ENCODE data around the gene CWC22. TPM values are rescaled to one million over a fixed set of nuclear protein-coding genes. Genes with fewer than 3 reads are reported as not detected.

The CWC22 gene
- total RNA-seq, 1 donor from 2014 or later: 10.1 TPM

GRCh38 chr2:179899666-179900065 is 107.4 kb downstream of the CWC22 start:
- no peak for DNase-seq (ENCODE audit: low read depth in 2 of 2)

DNA sequence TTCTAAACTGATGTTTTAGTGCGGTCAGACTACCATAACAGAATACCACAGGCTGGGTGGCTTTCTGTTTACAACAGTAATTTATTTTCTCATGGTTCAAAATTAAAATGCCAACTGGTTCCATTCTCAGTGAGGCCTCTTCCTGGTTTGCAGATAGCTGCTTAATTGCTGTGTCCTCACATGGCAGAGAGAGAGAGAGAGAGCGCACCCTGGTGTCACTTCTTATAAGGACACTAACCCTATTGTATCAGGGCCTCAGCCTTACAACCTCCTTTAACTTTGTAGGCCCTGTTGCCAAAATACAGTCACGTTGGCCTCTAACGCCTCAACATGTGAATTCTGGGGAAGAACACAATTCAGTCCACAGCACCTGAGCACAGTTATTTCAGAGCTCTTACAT is 108.2 kb downstream of the CWC22 start:
- peak in 1 of 2 donors; percentile 37 for DNase-seq (ENCODE audit: low read depth in 2 of 2)

Other genes starting within 250 kb of the CWC22 start
- gene ZNF385B, start 145.7 kb downstream of the CWC22 start, total RNA-seq: not detected in 2 replicates

All from dermis microvascular lymphatic vessel endothelial cell (primary cell).